Measurements from ENCODE around the gene ITPR1.

The ITPR1 gene

DNA sequence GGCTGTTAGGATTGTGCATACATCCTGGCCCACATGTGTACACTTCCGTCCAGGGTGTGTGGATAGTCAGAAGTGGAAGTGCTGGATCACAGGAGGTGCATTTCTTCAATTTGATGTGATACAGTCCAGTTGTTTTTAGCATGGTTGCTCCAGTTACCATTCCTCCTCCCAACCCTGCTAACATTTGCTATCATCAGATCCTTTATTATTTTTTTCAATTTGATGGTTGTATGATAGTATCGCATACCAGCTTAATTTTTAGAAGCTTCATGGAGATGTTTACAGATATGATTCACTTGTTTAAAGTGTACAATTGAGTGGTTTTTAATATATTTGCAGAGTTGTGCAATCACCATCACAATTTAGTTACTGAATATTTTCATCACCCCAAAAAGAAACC lies 202.7 kb downstream of the ITPR1 start:
- H3K4me3 ChIP-seq: no peak overlapping the region
- H3K27ac ChIP-seq: no peak overlapping the region

DNA sequence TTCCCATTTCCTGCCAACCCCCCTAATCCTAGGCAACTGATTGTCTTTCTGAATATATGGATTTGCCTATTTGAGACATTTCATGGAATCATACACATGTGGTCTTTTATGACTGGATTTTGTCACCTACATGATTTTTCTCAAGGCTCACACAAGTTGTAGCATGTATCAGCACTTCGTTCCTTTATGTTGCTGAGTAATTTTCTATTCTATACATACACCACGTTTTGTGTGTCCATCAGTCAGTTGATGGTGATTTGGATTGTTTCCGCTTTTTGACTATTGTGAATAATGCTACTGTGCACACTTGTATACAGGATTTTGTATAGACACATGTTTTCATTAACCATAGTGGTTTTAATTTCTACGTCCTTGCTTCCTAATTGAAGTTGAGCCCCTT lies 203.1 kb downstream of the ITPR1 start:
- H3K27ac ChIP-seq: no peak overlapping the region
- no peak overlapping the region for H3K4me3 ChIP-seq

DNA sequence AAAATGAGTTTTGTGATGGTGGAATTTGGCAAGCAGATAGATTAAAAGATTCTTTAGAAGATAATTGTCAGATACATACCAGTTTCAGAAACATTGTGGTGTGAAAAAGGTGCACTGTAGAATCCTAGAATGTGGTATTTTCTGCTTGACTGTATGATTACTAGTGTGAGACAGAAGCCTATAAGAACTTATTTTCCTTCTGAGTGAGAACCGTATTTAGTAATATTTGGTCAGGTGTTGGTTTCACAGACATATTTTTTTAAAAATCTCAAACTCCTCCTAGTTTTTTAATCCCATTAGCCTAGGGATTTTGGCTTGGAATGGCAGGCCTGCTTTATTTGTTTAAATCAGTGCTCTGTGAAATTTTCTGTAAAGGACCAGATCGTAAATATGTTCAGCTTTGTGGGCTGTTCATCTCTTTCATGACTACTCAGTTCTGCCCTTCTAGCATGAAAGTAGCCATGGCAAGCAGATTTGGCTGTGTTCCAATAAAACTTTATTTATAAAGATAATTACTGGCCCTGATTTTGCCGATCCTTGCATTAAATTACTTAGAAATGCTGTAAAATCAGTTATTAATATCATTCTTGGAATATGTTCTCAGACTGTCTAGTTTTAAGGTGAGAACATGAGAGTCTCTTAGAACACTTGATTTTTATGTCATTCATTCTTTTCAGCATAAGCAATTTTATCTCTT lies 205.1 kb downstream of the ITPR1 start:
- Histone ChIP-seq H3K4me3 (no peak overlapping the region), H3K27ac (no peak overlapping the region)

DNA sequence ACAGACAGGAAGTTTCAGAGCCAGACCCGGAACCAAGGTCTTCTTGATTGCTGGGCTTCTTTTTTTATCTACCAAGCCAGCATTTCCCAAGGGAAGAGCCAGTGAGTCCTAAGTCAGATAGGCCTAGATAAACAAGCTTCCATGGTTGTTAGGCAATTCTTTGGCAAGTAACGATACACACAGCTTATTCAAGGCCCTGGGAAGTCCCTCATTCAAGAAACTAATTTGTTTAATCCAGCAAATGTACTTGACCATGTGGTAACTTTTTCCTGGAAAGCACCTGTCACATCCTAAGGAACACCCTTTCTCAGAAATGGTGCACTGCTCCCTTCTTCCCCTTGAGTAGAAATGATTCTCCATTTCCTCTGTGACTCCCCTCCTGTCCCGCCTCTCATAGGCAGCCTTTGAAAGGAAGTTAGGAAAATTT lies 209.9 kb downstream of the ITPR1 start:
- Histone ChIP-seq H3K4me3 (no peak overlapping the region), H3K27ac (no peak overlapping the region)

DNA sequence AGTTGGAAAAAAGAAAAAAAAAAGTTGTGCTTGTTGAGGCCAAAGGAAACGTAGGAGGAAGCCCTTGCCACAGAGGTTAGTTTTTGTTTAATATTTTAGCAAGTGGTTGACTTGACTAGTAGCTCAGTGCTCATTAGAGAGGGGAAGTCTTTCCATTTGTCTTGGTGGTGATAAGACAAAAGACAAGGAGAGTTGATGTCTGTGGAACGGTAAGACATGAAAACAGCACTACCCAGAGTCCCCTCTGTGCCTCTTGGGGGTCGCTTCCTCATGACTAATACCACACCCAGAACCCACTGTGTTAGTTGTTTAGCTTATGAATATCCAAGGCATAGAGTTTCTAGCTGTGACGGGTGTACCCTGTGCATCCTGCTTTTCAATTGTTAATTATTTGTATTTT lies 211.4 kb downstream of the ITPR1 start:
- H3K27ac ChIP-seq: no peak overlapping the region
- no peak overlapping the region for H3K4me3 ChIP-seq

DNA sequence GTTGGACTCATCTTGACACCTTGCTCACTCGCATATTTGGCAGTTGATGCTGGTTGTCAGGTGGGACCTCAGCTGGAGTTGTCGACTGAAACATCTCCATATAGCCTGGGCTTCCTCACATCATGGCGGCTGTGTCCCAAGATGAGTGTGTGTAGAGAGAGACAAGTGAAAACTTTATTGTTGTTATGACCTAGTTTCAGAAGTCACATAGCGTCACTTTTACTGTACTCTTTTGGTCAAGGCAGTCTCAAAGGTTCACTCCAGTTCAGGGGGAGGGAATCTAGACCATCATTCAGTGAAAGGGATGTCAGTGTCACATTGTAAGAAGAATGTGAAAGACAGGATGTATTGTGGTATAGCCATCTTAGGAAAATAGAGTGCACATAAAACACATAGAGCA lies 214.2 kb downstream of the ITPR1 start:
- Histone ChIP-seq H3K4me3 (no peak overlapping the region), H3K27ac (no peak overlapping the region)

DNA sequence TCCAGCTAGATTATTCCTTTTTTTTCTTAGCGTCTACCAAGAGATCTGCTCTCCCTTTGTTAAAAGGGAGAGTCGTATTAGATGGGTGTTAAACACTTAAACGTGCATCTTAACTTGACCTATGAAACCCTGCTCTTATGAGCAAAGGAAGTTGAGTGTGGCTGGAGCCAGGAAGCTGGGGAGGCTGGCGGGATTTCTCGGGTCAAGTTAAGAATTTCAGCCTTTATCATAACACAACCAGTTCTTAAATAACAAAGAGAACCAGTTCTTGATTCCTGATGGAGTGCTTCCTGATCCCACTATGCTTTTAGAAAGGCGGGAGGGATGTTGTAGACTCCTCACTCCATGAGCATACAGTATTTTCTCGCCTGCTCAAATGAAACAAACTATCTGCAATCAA lies 215.1 kb downstream of the ITPR1 start:
- no peak overlapping the region for H3K4me3 ChIP-seq
- H3K27ac ChIP-seq: no peak overlapping the region

DNA sequence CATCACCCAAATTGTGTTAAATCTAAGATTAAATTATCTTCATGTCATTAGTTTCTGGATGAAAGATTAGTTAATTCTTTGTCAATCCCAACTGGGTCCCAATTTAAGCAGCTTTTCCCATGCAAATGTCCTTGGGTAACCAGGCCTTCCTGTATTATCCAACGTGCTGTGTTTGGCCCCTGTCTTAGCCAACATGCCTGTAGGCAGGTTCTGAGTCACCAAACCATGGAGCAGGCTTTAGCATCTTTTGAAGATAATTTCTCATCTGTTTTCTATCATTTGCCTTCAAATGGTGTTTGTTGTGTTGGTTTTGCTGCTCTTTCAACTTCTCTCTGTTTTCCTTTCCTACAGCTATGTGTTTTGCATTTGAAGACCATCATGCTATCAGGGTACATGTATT lies 216.2 kb downstream of the ITPR1 start:
- Histone ChIP-seq H3K4me3 (no peak overlapping the region), H3K27ac (no peak overlapping the region)

DNA sequence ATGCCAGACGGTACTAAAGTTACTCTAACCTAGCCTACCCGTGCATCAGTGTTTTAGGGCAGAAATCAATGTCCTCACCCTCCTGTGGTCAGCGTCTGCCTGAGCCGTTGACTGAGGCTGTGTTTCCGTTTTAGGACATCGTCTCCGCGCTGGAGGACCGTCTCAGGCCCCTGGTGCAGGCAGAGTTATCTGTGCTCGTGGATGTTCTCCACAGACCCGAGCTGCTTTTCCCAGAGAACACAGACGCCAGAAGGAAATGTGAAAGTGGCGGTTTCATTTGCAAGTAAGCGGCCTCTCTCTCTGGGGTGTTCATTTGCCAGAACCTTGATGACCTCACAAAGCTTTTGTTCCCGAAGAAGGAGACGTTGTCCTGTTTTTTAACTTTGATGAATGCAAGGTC lies 217.0 kb downstream of the ITPR1 start:
- no peak overlapping the region for H3K4me3 ChIP-seq
- no peak overlapping the region for H3K27ac ChIP-seq

DNA sequence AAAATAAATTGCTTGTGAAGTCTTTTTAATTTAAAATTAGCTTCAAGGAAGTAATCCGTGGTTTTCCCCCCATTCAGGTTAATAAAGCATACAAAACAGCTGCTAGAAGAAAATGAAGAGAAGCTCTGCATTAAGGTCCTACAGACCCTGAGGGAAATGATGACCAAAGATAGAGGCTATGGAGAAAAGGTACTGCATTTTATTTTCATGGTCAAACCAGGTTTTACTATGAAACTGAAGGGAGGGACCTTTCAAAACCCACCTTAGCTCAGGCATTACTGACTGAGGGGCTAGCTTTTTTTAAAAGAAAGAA lies 218.5 kb downstream of the ITPR1 start:
- Histone ChIP-seq H3K4me3 (no peak overlapping the region), H3K27ac (peak overlapping the region in 12 of 21 experiments; percentile 1 to 69 (median 32))

DNA sequence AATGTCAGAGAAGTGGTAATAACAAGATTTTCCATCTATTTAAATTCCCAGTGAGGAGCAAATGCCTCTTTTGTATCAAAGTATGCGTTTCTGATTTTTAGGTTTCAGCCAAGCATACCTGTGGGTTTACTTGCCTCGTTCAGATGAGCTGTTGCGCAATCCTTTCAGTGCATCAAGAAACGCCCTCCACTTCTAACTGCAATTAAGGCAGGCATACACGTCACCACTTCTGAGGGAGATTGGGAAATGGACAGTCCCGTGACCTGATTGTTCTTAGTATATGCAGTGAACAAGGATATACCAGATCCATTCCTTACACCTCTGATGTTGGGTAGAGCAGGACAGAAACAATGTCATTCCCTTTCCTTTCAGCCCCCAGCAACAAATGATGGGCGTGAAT lies 219.0 kb downstream of the ITPR1 start:
- H3K27ac ChIP-seq: peak overlapping the region in 12 of 21 experiments; percentile 1 to 69 (median 26)

DNA sequence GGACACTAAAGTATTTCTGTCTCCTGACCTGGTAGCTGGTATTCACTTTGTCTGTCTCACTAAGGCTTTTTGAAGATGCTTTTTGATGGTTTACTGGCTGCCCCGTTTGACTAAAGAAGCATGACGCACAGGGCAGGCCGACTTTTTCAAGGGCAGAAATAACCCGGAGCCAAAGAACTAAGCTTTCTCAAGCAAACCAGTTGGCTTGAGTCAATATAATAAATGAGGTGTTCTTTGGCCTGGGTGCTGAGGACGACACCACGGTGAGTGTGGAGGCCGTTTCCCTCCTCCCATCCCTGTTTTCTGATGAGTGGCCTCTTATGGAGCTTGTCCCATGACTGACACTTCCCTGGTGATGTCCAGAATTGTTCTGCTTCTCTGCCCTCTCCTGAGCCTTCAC lies 220.9 kb downstream of the ITPR1 start:
- H3K27ac ChIP-seq: no peak overlapping the region
- no peak overlapping the region for H3K4me3 ChIP-seq

More for the DNA sequence above, 219.0 kb downstream of the ITPR1 start:
- no peak overlapping the region for H3K4me3 ChIP-seq

DNA sequence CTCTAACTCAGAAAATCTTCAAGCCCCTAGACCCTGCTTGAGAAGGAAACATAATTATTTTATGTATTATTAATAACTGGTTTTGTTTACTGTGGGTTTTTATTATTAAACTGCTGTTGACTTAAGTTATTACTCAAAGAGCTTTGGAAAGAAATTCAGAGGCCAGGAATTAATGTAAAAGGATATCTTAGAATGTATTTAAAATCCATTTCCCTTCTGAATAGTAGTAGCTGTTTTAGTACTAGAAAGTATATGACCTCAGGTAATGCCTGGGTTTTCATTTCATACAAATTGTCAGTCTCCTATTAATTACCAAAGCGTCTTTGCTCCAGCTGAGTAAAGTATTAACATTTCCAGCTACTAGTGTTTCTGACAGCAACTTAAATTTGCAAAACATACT lies 223.1 kb downstream of the ITPR1 start:
- peak overlapping the region in 4 of 21 experiments; percentile 17 to 80 (median 40) for H3K27ac ChIP-seq

DNA sequence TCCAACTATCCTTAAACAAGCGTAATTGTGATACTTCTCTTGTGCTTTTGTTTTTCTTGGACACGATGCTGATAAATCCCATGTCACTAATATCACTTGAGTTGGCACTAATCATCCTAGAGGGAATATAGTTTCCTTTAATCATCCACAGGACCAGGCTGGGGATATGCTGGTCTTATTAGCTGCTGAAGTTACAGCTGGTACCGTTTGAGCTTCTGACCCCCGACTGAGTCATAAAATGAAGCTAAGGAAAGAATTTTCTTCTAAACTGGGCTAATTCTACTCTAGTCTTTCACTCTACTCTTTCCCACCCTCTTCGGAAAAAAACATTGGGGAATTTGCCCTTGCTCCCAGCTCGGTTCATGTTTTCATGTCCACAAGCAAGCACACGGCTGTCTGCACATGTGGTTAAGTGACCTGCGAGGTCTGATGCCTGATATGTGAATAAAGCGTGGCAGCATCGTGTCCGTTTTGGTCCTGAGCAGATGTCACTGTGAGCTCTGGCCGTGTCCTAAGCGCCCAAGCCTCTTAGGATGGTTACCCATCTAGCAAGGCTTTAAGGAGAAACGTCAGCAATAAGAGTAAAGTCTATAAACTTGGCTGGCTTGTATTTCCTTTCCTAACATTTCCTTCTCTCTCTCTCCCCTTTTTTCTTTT lies 223.7 kb downstream of the ITPR1 start:
- no peak overlapping the region for H3K4me3 ChIP-seq
- H3K27ac ChIP-seq: peak overlapping the region in 18 of 21 experiments; percentile 6 to 80 (median 44)

More for the DNA sequence above, 223.1 kb downstream of the ITPR1 start:
- H3K4me3 ChIP-seq: no peak overlapping the region

DNA sequence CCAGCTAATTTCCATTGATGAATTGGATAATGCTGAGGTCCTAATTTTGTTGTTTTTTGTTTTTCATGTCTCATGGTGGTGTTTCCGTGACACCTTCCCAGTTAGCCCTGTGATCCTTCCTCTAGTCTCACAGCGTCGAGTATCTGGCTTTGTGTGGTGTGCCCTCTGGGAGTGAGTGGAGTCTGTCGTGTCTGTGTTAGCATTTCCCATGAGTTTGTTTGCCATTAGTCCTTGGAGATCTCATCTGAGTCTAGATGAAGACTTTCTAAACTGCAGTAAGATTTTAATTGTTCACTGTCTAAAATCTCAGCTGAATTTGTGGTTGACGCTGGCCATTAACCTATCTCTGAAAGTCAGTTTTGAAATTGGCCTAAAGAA lies 224.2 kb downstream of the ITPR1 start:
- peak overlapping the region in 17 of 21 experiments; percentile 6 to 80 (median 45) for H3K27ac ChIP-seq
- H3K4me3 ChIP-seq: no peak overlapping the region

DNA sequence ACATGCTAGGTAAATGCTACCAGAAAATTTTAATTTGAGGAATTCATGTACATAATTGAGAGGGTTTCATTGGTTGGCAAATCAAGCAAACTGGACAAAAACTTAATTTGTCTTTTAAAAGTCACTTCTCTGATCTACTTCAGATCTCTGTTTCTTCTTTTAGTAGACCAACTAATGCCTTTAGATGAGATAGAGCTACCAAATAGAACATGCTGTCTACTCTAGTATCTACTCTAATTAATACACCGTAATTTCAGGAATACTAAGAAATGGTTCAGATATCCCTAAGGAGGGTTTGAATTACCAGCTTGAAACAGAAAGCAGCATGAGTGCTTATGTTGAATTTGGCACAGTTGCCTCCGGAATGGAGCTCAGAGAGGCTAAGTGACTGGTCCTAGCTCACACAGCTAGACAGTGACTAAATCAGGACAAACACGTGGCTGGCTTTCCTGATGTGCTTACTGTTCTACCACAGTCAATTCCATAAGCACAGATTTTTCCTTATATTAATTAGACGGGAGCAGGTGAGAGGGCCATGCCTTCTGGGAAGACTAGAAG lies 225.1 kb downstream of the ITPR1 start:
- H3K27ac ChIP-seq: peak overlapping the region in 8 of 21 experiments; percentile 31 to 80 (median 54)
- no peak overlapping the region for H3K4me3 ChIP-seq

DNA sequence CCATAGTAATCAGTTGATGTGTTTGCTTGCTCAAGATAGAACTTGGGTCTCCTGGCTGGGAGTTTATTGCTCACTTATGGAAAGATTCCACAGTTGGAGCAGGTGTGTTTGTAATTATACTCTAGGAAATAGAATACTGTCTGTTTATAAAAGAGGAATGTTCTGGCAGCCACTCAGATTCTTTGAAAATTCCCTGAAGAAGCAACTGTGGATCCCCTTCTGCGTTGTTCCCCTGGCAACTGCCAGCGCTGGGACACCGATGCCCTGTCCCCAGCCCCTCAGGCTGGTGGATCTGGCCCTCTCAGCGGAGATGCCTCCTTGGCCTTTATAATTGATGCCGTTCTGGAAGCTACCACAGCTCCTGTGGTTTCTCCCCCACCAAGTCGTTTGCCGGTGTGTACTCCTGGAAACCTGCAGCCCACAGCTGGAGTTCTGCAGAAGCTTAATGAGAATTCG lies 225.9 kb downstream of the ITPR1 start:
- Histone ChIP-seq H3K27ac (peak overlapping the region in 10 of 21 experiments; percentile 10 to 80 (median 51)), H3K4me3 (no peak overlapping the region)

DNA sequence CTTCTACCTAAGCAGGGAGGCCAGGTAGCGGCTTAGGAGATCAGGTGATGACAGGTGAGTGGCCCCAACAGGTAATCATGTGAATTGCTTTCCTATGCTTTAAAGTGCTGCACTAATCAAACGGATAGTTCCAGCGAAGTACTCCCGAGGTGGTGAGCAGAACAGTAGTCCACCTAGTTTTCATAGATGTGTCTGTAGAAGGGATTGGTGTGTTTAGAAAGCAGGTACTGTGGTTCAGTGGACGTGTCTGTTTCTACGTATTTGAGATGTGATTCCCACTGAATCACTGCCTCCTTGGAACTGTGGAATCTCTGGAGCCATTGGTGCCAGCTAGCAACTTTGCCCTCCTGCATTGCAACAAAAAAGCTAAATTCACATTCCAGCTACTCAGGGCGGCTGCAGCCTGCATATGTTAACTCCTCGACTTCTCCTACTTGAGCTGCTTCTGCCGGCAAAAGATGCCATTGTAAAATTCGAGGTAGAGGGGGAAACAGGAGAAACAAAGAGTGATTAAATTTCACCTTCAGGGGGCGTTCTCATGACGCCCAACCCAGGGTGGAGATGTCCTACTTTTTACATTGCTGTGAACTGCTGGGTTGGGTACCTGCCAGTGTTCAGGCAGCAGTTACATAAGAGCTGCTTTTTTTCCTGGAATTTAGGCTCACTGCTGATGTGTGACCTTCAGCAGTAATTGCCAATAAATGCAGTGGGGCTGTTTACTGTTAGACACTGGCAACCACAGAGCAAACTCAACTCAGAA lies 227.3 kb downstream of the ITPR1 start:
- Histone ChIP-seq H3K27ac (peak overlapping the region in 16 of 21 experiments; percentile 7 to 80 (median 53)), H3K4me3 (no peak overlapping the region)

DNA sequence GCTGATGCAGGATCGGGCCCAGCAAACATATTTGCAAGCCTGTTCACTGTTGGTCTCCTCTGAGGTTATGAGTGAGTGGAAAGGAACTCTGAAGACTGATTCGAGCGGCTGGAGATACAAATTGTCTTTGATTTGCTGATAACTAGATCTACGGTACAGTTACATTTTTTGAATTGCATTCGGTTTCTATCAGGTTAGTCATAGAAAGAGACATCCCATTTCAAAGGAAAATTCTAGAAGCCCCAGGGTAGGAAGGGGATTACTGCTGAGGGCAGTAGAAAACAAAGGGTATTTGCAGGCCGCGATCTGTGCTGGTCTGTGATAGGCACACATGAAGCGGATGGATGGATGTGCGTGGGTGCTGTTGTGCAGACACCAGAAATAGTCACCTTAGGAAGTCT lies 228.4 kb downstream of the ITPR1 start:
- Histone ChIP-seq H3K4me3 (no peak overlapping the region), H3K27ac (peak overlapping the region in 15 of 21 experiments; percentile 6 to 76 (median 58))

DNA sequence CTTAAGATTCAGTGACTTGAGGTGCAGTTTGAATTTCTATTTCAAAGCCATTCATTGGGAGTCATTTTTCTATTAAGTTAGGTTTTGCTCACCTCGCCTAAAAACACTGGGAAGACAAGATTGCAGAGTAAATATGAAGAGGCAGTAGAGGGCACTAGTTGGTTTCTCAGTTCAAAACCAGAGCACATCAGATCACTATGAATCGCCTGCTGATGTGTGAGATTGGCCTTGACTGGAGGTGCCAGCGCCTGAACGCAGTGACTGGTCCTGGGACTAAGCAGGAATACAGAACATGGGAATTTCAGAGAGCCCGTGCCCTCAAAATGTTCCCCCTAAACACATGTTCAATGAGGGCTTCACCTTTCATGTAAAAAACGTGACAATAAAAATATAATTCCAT lies 229.0 kb downstream of the ITPR1 start:
- peak overlapping the region in 16 of 21 experiments; percentile 16 to 76 (median 58) for H3K27ac ChIP-seq
- H3K4me3 ChIP-seq: no peak overlapping the region
